ENCODE measurements around the gene C1orf105. TPM values are rescaled to one million over a fixed set of nuclear protein-coding genes. Genes with fewer than 3 reads are reported as not detected.

Gene C1orf105
- total RNA-seq, 1 donor from 2014 or later, result not detected

DNA sequence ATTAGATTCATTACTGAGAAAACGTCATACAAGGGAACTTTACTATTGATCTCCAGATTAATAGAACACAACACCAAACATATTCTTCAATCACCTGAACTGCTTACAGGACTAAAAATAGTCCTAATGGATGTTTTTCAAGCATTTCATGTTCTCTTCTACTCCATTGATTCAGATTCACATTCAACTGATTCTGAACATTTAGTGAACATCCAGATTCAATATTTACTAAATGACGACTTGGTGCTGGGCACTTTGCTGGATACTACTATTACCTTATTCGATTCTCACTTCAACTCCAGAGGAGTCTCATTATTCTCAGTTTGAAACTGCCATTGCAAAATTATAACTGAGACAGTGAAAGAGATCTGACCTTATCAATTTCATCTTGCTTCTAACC lies 93.6 kb downstream of the C1orf105 start:
- DNase-seq (ENCODE audit: low read depth), result no peak
- no peaks in the 10 kb centered on the region for H3K36me3 ChIP-seq (ENCODE audit: control insufficient read depth, insufficient read depth, low read length)
- no peaks in the 10 kb centered on the region for H3K27me3 ChIP-seq (ENCODE audit: control insufficient read depth, insufficient read depth, low read length)
- no peak overlapping the region for H3K4me3 ChIP-seq (ENCODE audit: low read depth, low read length)
- TF ChIP-seq CTCF (IDR thresholded peaks at IDR 0.05; ENCODE audit: insufficient read depth, low read length, poor library complexity, severe bottlenecking), result no peak

GRCh38 chr1:172515436-172515835 lies 95.0 kb downstream of the C1orf105 start:
- Histone ChIP-seq H3K36me3 (ENCODE audit: control insufficient read depth, insufficient read depth, low read length) (no peaks in the 10 kb centered on the region), H3K27me3 (ENCODE audit: control insufficient read depth, insufficient read depth, low read length) (no peaks in the 10 kb centered on the region), H3K4me3 (ENCODE audit: low read depth, low read length) (no peak overlapping the region)
- DNase-seq (ENCODE audit: low read depth), result no peak
- no peak for TF ChIP-seq CTCF (IDR thresholded peaks at IDR 0.05; ENCODE audit: insufficient read depth, low read length, poor library complexity, severe bottlenecking)

GRCh38 chr1:172515927-172516326 lies 95.4 kb downstream of the C1orf105 start:
- no peak overlapping the region for H3K4me3 ChIP-seq (ENCODE audit: low read depth, low read length)
- no peaks in the 10 kb centered on the region for H3K36me3 ChIP-seq (ENCODE audit: control insufficient read depth, insufficient read depth, low read length)
- TF ChIP-seq CTCF (IDR thresholded peaks at IDR 0.05; ENCODE audit: insufficient read depth, low read length, poor library complexity, severe bottlenecking), result no peak
- no peak for DNase-seq (ENCODE audit: low read depth)
- H3K27me3 ChIP-seq (ENCODE audit: control insufficient read depth, insufficient read depth, low read length), result no peaks in the 10 kb centered on the region

DNA sequence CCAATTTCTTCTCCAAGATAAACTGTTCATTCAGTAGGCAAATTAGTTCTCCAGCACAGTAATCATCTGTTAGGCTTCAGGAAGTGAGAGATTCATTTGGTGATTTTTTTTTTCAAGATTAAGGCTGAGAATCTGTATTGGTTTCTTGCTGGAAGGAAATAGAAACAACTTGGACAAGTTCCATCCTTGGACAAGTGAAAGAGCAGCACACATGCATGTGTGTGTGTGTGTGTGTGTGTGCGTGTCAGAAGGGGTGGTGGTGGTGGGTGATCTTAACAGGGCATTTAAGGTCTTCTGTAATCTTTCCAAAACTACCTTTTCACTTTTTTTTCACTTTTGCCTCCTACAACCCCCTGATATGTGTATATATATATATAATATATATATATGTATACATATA lies 96.6 kb downstream of the C1orf105 start:
- no peak for DNase-seq (ENCODE audit: low read depth)
- H3K27me3 ChIP-seq (ENCODE audit: control insufficient read depth, insufficient read depth, low read length), result no peaks in the 10 kb centered on the region
- TF ChIP-seq CTCF (IDR thresholded peaks at IDR 0.05; ENCODE audit: insufficient read depth, low read length, poor library complexity, severe bottlenecking), result no peak
- no peak overlapping the region for H3K4me3 ChIP-seq (ENCODE audit: low read depth, low read length)
- no peaks in the 10 kb centered on the region for H3K36me3 ChIP-seq (ENCODE audit: control insufficient read depth, insufficient read depth, low read length)

DNA sequence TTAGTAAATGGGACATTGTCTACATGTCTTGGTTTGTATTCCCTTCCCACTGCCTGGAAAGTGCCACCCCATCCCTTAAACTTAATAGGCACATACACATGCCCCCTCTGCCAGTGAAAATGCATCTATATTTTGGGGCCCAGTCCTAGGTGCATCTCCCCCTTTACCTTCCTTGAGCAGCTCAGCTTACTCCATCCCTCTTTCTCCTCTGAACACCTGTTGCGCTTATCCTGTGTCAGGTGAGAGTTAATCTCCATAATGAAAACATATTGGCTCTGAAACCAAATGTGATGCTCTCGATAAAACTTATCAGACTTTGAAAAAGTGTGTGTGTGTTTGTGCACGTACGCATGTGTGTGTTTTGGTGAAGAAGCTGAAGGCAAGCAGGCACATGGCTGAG lies 97.1 kb downstream of the C1orf105 start:
- Histone ChIP-seq H3K36me3 (ENCODE audit: control insufficient read depth, insufficient read depth, low read length) (no peaks in the 10 kb centered on the region), H3K27me3 (ENCODE audit: control insufficient read depth, insufficient read depth, low read length) (no peaks in the 10 kb centered on the region), H3K4me3 (ENCODE audit: low read depth, low read length) (no peak overlapping the region)
- TF ChIP-seq CTCF (IDR thresholded peaks at IDR 0.05; ENCODE audit: insufficient read depth, low read length, poor library complexity, severe bottlenecking), result no peak
- no peak for DNase-seq (ENCODE audit: low read depth)

Other genes with a start within 250 kb of the C1orf105 start
- 28.0 and 33.1 TPM in 2 replicates for gene PIGC, start 23.4 kb downstream of the C1orf105 start, total RNA-seq
- 37.4 and 42.9 TPM in 2 replicates for gene SUCO, start 112.5 kb downstream of the C1orf105 start, total RNA-seq
- not detected in 2 replicates for gene FASLG, start 238.4 kb downstream of the C1orf105 start, total RNA-seq